Stimulated activated CD4-positive, alpha-beta T cell treated with anti-CD3 and anti-CD28 coated beads, Interleukin-4, amount 100 ng/mL, for 48 hours (primary cell): ENCODE data around the gene LAPTM5.
A peak's percentile ranks its signal among the peaks of the same experiment; 100 is the strongest.
"Not testable (repeated sequence)": the region's sequence is repeated elsewhere in the genome, so short reads cannot be mapped to it uniquely, and the experiment has no call there.

ENCODE experiments used
- DNase-seq, 2 donors: peaks; one replicate each; pipeline ENCODE4 v3.0.0-alpha.2; 2020; ENCODE audit warnings: low read depth in 2 of 2

LAPTM5 gene, protein sequence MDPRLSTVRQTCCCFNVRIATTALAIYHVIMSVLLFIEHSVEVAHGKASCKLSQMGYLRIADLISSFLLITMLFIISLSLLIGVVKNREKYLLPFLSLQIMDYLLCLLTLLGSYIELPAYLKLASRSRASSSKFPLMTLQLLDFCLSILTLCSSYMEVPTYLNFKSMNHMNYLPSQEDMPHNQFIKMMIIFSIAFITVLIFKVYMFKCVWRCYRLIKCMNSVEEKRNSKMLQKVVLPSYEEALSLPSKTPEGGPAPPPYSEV

GRCh38 chr1:30757352-30758120, at the start of gene LAPTM5:
LAPTM5 (minus strand) TSS chr1:30757774; CDS start chr1:30757745, 29 bp downstream.
- no peak for DNase-seq

GRCh38 chr1:30806381-30807317, 49.1 kb upstream of the LAPTM5 start:
- DNase-seq, result no peak

GRCh38 chr1:30805304-30806003, 47.9 kb upstream of the LAPTM5 start:
- DNase-seq, result no peak

- no peak for DNase-seq
Observed at GRCh38 chr1:30804822-30805221, 47.2 kb upstream of the LAPTM5 start.

- no peak for DNase-seq
Observed at GRCh38 chr1:30804352-30804751, 46.8 kb upstream of the LAPTM5 start.

GRCh38 chr1:30803562-30803961, 46.0 kb upstream of the LAPTM5 start:
- DNase-seq, result no peak

- peak; percentile 72 to 84 for DNase-seq
Observed at GRCh38 chr1:30801771-30802198, 44.2 kb upstream of the LAPTM5 start.

DNA sequence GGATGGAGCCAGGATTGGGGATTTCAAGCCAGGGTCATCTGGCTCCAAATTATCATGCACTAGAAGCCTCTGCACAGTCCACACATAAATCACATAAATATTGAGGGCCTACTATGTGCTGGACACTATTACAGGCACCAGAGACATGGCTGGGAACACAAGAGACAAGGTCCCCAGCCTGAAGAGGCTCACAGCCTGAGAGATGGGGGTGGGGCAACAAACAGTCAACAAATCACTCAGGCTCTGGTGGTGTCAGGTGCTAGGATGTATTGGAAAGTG, 41.6 kb upstream of the LAPTM5 start:
- no peak for DNase-seq

- no peak for DNase-seq
Observed at GRCh38 chr1:30798389-30799232, 41.0 kb upstream of the LAPTM5 start.

- DNase-seq, result no peak
Observed at GRCh38 chr1:30795026-30795425, 37.5 kb upstream of the LAPTM5 start.

DNA sequence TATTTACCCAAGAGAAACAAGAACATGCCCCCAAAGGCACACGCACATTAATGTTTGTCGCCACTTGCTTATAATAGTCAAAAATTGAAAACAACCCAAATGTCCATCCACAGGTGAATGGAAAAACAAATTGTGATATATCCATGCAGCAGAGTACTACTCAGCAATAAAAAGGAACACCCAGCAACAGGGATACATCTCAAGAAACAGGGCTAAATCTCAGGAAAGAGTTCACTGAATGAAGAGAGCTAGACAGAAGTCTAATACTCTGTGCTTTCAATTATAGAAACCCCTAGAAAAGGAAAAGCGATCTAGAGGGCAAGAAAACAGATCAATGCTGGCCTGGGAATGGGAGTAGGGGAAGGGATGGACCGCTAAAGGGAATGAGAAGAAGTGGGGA, 36.7 kb upstream of the LAPTM5 start:
- DNase-seq, result no peak

DNA sequence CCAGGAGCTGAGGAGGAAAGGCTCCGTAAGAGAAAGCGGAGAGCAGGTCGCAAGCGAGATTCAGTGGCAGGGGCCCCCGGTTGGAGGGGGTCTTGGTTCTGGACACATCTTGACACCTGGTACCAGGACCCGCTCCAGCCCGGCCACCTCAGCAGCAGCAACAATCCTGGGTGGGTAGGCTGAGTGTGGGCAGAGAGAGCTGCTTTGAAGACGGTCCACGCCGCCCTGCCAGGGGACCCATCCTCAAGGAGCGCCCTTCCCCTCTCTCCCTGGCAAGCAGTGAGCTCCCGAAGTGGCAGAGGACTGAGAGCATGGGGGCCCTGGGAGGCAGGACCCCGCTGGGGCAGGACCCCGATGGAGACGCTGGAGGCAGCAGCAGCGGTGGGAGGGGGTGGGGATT, 35.6 kb upstream of the LAPTM5 start:
- DNase-seq, result no peak

DNA sequence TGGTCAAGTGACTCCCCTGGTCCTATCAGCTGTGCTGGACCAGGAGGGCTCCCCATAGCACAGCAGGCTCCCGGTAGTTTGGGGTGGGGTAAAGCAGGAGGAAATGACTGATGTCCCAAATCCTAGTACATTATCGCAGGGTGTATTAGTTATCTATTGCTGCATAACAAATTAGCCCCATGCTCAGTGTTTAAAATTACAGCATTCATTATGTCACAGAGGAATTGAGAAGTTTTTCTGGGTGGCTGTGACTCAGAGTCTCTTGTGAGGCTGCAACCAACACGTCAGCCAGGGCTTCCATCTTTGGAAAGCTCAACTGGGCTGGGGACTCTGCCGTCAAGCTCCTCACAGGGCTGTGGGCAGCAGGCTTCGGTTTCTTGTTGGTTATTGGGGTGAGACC, 34.3 kb upstream of the LAPTM5 start:
- DNase-seq, result no peak

DNA sequence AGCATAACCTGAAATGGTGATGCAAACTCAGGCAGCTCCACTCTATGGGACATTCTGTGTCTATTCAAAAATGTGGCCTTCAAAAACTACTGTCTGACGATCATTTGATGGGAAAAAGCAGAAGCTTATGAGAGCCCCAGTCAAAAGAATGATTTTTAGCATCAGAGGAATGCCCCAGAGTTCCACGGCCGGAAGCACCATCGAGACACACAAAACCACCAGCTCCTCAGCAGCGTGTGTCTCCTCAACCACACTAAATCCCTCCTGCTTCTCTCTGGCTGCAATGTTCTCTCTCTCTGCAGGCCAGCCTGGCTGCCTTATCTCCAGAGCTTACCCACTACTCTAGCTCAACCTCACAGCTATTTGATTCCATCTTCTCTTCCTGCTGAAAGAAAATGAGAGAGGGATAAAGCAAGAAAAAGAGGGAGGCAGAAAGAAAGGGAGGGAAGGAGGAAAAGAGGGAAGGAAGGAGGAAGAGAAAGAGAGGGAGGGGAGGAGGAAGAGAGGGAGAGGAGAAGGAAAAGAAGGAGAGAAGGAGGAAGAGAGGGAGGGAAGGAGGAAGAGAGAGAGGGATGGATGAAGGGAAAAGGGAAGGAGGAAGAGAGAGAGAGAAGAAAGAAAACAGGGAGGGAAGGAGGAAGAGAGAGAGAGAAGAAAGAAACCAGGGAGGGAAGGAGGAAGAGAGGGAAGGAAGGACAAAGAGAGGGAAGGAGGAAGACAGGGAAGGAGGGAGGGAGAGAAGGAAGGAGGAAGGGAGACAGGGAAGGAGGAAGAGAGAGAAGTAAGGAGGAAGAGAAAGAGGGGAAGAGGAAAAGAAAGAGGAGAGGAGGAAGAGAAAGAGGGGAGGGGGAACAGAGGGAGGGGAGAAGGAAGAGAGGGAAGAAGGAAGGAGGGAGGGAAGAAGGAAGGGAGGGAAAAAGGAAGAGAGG, 33.5 kb upstream of the LAPTM5 start:
- no peak for DNase-seq

- DNase-seq, result not testable (repeated sequence)
Observed at GRCh38 chr1:30790256-30790525, 32.6 kb upstream of the LAPTM5 start.

DNA sequence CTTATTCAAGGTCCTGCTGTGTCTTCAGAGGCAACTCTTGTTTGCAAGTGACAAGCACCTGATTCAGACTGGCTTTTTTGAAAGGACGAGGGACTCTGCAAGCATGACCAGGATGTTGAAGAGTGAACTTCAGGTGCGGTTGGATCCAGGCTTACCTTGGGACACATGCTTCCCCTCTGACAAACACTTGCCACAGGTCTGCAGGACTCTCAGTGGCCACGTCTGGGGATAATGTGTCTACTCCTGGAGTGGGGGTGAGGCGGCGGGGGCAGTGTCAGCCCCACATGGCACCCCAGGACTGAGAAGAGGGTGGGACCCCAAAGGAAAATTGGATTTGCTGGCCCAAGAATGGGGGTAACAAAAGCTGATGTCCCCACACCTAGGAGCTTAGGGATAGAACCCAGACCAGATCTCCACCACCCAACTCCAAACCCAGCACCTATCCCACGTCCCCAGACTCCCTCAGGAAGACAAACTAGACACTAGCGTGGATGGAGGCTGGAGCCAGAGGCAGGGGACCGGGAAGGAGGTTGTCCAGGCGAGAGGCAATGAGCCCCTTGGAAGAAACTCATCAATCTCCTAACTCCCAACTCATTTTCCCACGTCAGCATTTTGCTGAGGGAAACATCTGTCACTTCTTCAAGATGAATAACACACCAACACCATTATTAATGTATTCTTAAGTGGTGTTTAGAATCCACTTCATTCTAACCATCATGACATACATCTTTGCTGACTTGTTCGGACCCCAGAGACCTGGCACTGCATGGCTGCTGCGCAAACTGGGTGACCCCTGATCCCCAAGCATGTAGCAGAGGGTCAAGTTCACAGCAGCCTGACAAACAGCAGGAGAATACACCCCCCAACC, 32.0 kb upstream of the LAPTM5 start:
- no peak for DNase-seq

- DNase-seq, result no peak
Observed at GRCh38 chr1:30788580-30789387, 31.2 kb upstream of the LAPTM5 start.

DNA sequence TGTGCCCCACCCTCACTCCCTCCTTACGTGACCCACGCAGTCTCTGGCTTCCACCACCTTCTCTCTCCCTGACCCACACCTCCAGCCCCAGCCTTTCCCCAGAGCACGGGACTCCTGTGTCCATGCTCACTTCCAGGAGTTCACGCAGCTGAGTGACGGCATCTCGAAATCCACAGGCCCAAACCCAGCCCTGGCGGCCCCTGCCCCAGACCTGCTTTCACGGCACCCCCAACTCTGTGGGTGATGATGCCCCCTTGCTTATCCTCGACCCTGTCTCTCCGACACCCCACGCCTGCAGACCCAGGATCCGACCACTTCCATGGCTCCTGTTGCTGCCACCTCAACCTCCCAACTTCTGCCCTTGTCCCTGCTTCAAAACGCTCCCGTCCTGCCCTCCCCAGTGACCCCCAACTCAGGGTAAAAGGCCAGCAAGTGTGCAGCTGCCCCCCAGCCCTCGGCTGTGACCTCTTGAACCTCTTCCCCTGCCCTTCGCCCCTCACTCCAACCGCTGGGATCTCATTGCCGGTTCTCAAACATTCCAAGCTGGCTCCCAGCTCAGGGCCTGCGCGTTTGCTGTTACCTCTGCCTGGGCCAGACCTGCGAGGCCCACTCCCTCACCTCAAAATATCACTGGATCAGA, 30.4 kb upstream of the LAPTM5 start:
- no peak for DNase-seq
